ENCODE data around the gene ATG7.
A peak's percentile ranks its signal among the peaks of the same experiment; 100 is the strongest.
"Not testable (repeated sequence)": the region's sequence is repeated elsewhere in the genome, so short reads cannot be mapped to it uniquely, and the experiment has no call there.

ATG7 gene

DNA sequence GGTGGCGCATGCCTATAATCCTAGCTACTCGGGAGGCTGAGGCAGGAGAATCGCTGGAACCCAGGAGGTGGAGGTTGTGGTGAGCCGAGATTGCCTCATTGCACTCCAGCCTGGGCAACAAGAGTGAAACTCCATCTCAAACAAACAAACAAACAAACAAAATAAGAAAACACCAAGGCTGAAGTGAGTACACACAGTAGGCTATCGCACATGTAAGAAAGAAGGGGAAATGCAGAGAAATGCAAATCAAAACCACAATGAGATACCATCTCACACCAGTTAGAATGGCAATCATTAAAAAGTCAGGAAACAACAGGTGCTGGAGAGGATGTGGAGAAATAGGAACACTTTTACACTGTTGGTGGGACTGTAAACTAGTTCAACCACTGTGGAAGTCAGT, 322.8 kb downstream of the ATG7 start:
- not testable (repeated sequence) for DNase-seq

DNA sequence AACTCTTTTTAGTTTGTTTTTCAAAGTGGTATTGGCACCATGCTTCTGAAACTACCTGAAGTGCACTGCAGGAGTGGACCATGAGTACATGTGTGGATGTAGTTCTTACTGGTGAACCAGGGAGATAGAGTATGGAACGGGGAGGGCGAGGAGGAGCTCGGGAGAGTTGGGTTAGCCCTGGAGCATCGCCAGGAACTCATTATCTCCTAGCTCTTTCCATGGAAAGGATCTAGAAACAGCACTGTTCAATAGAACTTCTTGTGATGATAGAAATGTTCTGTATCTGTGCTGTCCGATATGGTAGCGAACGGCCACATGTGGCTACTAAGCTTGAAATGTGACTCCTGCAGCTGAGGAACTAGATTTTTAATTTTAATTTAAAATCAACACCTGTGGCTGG, 324.2 kb downstream of the ATG7 start:
- no peak for DNase-seq

DNA sequence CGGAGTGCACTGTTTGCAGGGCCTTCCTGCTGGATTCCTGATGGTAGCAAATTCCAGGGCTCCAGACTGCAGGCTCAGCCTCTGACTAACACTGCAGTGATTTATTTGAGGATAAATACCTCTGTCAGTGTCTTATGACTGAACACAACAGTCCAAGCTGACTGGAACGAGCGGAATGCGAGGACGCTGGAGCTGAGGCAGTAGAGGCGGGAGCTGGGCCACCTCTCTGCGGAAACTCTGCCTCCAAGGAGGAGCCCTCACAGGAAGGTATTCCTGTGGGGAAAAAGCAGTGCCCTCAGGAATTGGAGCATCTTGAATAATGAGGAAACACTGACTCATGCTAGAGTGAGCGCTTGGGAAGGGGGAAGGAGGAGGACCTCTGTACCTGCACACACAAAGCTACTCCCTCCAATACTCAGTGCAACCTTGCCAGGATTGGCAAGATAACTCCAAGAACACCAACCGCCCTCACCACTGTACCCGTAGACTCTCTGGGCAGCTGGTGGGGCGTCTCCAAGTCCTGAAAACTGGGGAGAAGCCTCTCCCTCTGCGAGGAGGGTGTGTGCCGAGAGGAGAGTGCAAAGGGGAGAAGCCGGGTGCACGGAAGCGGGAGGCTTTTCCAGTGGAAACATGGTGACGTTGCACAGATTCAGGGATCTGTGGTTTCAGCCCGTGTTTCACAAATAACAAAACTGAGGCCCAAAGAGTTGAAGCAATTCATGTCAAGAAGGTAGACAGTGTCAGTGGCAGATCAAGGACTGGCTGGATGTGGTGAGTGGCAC, 328.5 kb downstream of the ATG7 start:
- peak; percentile 77 for DNase-seq

DNA sequence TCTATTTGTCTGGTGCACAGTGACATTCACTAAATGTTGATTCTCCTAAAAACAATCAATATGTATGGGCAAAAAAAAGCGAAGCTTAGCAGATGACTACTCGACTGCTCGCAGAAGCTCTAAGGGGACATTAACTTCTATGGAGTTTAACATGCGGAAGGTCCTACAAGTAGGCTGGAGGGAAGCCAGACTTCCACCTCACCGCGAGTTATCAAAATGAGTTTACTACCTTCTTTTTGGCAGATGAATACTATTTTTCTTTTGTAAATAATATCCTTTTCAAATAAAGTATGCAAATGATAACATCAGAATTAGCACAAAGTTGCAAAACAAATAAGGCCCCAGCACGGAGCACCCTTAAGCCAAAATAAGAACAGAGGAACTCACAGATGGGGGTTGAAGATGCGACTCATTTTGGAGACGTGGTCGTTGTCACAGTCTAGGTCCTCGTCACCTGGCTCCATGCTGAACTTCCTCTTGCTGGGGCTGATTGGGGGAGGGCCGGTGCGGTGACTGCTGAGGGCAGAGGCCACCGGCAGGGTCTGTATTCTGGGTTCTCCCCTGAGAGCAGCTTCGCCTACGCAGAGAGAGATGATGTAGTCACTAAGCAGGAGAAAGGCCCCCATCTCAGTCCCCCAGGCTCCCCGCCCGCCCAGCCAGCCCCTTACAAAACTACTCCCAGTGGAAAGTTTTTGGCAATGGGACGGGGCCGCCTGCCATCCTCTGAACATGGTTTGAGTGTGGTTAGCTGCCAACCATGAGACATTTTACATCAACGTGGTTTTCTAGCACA, 329.4 kb downstream of the ATG7 start:
- DNase-seq: peak; percentile 66

DNA sequence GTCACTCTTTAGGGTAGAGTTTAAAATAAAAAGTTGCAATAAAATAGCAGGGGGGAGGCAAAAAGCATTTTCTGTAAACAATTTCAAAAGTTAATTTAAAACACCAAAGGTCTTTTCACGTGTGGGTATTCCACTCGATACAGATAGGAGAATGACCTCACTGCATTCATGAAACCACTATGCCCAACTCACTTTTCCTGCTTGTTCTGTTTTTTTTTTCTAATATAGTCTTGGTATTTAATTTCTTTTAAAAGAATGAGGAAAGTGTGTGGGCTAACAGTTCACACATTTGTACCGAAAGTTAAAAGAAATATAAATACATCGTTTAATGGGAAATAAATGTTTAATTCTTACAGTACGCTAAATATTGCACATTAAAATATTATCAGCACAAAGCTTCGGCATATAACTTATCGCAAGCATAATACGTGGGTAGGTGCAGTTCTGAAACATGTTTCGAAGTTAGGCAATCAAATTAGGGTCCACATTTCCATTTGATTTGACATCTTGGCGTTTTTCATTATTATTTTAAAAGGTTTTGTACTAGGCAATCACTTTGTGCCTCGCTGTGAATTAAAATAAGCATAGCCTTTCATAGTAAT, 330.1 kb downstream of the ATG7 start:
- DNase-seq: no peak

DNA sequence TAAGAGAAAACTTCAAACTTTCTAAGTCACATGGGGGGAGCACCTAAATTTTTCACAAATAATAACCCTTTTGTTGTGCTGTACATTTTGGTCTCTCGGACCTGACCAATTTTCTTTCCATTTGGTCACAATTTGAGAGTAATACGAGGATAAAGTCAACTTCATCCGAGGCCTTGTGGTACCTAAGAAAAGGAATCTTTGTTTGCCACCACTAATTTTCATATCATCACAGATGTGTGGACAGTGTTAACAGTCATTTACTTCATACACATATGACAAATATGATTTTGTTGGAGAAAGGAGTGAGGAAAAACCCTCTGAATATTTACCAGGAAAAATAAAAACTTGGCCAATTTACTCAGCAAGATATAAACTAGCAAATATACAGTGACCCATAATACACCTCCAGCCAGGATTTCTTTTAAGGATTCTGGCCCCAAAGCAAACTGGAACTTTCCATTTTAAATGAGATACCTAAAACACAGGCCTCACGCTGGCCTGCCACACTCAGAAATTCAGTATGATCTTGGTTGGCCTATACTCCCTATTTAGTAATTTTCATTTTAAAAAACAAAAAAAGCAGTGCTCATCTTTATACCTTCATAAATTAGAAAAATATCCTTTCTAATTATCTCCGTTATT, 330.8 kb downstream of the ATG7 start:
- DNase-seq: no peak

DNA sequence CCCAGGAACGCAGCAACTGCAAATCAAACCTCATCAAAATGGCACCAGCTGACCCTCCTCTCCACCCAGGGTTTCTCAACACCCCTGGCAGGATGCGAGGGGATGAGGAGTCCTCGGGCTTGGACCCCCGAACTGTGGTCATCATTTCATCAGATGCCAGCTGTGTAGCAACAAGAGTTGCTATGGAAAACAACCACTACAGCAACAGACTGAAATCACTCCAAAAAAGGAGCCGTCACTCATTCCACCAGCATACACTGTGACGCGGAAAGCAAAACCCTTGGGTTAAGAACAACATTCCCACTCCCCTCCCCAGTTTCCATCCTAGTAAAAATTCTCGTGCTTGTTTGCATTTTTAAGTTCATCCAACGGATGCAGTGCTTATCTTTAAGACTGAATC, 331.4 kb downstream of the ATG7 start:
- peak; percentile 74 for DNase-seq

DNA sequence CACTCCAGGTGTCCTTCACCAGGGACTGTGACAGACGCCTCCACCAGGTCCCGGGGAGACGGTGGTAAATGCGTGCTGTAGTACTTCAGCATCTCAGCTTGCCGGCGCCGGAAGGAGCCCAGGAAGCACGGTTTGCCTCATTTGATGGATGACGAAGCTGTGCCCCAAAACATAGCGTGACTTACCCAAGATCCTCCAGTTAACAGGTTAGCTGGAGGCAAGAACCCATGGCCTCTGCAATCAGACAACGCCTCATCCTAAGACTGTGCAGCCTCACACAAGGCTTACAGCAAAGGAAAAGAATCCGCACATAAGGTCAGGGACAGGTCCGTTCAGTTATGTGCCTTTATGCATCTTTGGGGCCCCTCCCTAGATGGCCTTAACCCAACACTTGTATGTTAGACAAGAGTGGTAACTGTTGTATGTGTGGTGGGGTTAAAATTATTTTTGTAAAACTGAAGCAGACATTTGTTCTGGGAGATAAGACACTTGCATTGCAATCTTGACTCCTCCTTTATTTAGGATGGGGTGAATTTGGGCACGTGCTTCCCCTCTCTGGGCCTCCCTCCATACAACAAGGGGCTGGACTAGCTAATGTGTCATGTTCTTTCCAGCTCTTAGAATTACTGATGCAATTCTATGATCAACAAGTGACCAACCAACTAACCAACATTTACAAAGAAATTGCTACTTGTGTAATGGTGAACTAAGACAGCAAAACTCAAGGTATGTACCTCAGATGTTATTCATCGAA, 332.1 kb downstream of the ATG7 start:
- DNase-seq: no peak

DNA sequence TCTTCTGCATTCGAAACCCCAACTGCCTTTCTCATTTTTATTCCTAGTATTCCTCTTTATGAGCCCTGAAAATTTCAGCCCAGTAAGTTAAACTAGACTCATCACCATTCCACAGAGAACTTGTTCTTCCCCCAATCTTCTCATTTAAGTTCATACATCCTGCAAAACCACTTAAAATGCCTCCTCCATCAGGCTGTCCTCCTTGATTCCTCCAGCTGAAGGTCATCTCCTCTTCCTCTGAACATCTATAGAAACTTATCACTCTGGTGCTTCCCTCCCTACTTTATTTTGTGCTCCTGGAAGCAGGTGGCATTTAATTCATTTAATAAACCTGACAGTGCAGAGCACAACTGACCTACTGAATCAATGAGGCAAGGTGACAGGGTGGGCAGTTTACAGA, 333.2 kb downstream of the ATG7 start:
- no peak for DNase-seq

DNA sequence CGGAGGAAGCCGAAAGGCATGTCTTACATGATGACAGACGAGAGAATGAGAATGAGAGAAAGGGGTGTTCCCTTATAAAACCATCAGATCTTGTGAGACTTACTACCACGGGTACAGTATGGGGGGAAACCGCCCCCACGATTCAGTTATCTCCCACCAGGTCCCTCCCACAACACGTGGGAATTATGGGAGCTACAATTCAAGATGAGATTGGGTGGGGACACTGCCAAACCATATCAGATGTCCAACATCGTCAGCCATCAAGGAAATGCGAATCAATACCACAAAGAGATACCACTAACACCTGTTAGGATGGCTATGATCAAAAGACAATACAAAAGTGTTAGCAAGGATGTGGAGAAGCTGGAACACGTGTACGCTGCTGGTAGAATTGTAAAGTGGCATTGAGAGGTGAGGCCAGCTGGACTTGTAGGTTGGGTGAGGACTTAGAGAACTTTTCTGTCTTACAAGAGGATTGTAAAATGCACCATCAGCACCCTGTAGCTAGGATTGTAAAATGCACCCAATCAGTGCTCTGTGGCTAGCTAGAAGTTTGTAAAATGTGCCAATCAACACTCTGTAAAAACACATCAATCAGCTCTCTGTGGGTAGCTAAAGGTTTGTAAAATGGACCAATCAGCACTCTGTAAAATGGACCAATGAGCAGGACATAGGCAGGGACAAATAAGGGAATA, 334.0 kb downstream of the ATG7 start:
- DNase-seq: no peak

DNA sequence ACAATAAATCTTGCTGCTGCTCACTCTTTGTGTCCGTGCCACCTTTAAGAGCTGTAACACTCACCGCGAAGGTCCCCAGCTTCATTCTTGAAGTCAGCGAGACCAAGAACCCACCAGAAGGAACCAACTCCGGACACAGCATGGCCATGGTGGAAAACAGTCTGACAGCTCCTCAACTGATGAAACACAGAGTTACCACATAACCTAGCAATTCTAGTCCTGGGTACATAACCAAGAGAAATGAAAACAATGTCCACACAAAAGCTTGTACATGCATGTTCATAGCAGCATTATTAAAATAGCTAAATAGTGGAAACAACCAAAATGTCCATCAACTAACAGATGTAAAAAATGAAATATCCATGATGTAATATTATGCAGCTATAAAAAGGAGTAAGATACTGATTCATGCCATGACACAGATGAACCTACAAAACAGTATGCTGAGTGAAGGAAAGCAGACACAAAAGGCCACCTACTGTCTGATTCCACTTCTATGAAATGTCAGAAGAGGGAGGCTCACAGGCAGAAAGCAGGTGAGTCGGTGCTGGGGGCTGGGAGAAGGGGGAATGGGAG, 334.8 kb downstream of the ATG7 start:
- DNase-seq: no peak

Measured in right hindlimb (tissue), 1 donor.